Jurkat, Clone E6-1 (cell line): ENCODE results near the gene FAM78B.
A peak's percentile ranks its signal among the peaks of the same experiment; 100 is the strongest.

Experiments used
- DNase-seq: peaks from one replicate; pipeline ENCODE4 v3.0.0-alpha.2; 2011; ENCODE audit warnings: low read depth, low spot score
- H3K4me3 ChIP-seq: 2 replicates; pipeline ENCODE4 v1.5.1; 2011; ENCODE audit warnings: mild to moderate bottlenecking, low read length, control low read depth, moderate library complexity

Gene FAM78B

DNA sequence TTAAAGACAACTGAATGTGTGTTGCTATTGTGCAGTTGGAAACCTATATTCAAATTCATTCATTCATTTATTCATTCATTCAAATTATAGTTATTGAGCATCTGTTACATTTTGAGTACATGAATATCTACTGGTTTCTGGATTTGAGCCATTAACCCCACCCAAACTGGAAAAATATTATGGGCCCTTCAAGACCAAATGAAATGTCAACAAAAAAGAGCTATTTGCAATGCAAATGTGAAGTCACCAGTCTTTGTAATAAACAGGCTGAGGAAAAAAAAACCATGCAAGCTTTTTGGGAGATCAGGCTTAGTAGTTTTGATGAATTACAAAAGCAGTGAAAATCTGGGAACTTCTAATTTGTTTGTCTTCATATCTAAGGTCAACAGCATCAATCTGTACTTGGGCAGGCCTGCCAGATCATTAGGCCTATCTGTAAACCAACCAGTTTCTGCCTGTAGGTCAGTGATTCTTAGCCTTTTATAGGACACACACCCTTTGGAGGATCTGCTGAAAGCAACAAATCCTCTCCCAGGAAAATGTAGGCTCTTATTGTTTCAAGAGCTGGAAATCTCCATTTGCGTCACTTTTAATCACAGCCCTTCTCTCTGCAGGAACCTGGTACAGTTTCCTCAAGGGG is 134.7 kb downstream of the FAM78B start:
- no peak overlapping the region for H3K4me3 ChIP-seq
- DNase-seq = no peak

DNA sequence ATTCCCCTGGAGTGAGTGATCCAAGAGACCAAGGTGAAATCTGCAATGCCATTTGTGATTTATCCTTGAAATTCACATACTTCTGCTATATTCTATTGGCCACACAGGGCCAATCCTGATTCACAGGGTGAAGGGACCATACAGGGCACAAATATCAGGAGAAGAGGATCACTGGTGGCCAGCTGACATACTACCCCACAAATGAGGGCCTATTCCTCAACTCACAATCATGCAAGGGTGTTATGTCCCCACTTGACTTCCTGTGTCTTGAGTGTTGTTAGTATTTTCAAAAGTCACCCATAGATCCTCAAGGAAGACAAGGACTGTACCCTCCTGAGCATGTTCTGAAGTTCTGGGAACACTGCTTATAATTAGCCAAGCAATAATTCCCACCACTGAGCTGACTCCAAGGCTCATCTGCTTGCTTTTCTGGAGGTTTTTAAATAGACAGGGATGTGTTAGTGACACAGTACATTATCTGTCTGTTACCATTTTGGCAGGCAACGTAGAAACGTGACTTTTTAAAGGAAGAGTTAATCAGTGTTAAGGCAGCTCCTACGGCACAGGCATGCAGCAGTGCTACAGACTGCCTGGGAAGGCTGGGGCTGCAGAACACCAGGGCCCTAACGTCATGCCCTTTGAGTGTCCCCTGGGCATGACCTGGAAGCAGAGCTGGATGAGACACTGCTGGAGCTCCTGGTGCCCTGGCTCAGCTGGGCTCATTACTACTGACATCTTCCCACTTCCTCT is 137.4 kb downstream of the FAM78B start:
- H3K4me3 ChIP-seq = no peak overlapping the region
- no peak for DNase-seq

DNA sequence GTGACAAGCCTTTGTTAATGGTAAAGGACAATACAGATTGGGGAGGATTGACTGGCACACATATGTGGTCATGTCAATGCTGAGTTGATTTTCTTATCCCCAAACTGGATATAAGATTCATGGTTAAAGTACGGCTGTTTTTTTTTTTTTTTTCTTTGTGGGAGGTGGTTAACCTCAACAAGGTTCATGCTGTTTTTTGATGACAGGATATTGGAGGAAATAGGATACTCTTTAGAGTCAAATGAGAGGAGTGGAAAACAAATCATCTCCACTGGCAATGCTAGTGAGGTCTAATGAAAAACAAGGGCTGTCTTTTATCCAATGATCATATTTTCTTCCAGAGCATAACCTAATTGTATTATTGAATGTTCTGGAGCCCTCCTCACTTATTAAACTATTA is 140.2 kb downstream of the FAM78B start:
- DNase-seq = peak; percentile 55
- no peak overlapping the region for H3K4me3 ChIP-seq

DNA sequence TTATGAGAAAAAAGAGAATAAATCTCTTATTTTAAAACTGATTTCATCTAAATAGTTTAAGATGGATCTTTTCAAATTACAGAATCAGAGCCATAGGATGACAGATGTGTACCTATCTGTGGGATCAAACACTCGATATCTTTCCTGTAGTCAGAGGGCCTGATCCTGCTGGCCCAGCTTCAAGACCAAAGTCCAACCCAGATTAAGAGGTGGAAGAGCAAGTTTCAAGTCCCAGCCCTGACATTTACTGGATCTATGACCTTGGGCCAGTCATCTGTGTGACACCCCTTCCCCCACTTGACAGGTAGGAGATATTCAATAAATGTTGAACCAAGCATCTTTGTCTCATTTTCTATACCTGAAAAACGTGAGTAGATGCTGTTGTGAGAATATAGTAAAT is 140.7 kb downstream of the FAM78B start:
- DNase-seq = no peak
- H3K4me3 ChIP-seq = no peak overlapping the region

DNA sequence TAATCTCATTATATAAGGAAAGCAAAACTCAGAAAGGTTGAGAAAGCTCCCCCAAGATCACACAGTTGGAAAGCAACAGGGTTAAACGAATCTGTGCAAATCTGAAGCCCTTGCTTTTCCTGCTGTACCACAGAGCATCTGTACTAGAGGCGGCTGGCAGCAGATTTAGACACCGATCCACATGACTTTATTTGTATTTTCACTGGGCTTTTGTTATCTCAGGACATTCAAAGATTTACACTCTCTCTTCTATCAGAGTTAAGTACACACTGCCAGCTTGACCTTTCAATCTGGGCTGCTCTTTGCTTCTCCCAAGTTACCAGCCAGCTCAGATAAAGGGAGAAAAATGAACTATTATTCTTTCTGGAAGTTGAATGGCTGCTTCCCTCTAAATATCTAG is 146.6 kb downstream of the FAM78B start:
- H3K4me3 ChIP-seq = no peak overlapping the region
- no peak for DNase-seq
